Activated CD4-positive, CD25-positive, alpha-beta regulatory T cell (primary cell): Measurements from ENCODE around the gene CLASRP.

Experiments used
- DNase-seq, 4 experiments: peaks; one replicate each; lab custom pipeline; 2025; lab: John Stamatoyannopoulos, UW

CLASRP gene

GRCh38 chr19:45086480-45086879 lies 47.6 kb downstream of the CLASRP start:
- DNase-seq = no peak

GRCh38 chr19:45087531-45087930 lies 48.7 kb downstream of the CLASRP start:
- no peak for DNase-seq

GRCh38 chr19:45090034-45090433 lies 51.2 kb downstream of the CLASRP start:
- DNase-seq = no peak

GRCh38 chr19:45090606-45091005 lies 51.8 kb downstream of the CLASRP start:
- no peak for DNase-seq

- peak; percentile 83 to 96 (median 86) for DNase-seq
Measured at GRCh38 chr19:45091031-45091923, 52.4 kb downstream of the CLASRP start.

- peak; percentile 75 to 85 (median 82) for DNase-seq
Measured at GRCh38 chr19:45092747-45093678, 54.2 kb downstream of the CLASRP start, which contains the start of gene PPP1R37. TSS of gene PPP1R37 (plus strand) at chr19:45093179. CDS start at chr19:45093326, 147 bp downstream.

GRCh38 chr19:45094137-45094536 lies 55.3 kb downstream of the CLASRP start:
- no peak for DNase-seq

GRCh38 chr19:45094707-45095106 lies 55.9 kb downstream of the CLASRP start:
- no peak for DNase-seq

- DNase-seq = no peak
Measured at GRCh38 chr19:45095496-45096413, 56.9 kb downstream of the CLASRP start.

GRCh38 chr19:45096700-45097099 lies 57.9 kb downstream of the CLASRP start:
- no peak for DNase-seq

GRCh38 chr19:45097450-45097775 lies 58.6 kb downstream of the CLASRP start:
- DNase-seq = no peak

- no peak for DNase-seq
Measured at GRCh38 chr19:45097776-45098520, 59.1 kb downstream of the CLASRP start.

GRCh38 chr19:45098521-45099466 lies 59.9 kb downstream of the CLASRP start:
- DNase-seq = no peak

GRCh38 chr19:45099467-45100191 lies 60.8 kb downstream of the CLASRP start:
- DNase-seq = no peak

GRCh38 chr19:45100201-45100600 lies 61.4 kb downstream of the CLASRP start:
- DNase-seq = no peak

- DNase-seq = no peak
Measured at GRCh38 chr19:45100846-45101252, 62.0 kb downstream of the CLASRP start.

GRCh38 chr19:45101806-45102205 lies 63.0 kb downstream of the CLASRP start:
- no peak for DNase-seq

- no peak for DNase-seq
Measured at GRCh38 chr19:45102481-45102880, 63.6 kb downstream of the CLASRP start.

- DNase-seq = peak in 1 of 4 experiments; percentile 42
Measured at GRCh38 chr19:45103156-45103507, 64.3 kb downstream of the CLASRP start.
